Prostate gland (tissue), 2 donors: ENCODE measurements around the gene ZNG1F.
"Not testable (repeated sequence)": the region's sequence is repeated elsewhere in the genome, so short reads cannot be mapped to it uniquely, and the experiment has no call there.

Experiments
- POLR2A ChIP-seq: fragments of 450-650 bp; IDR thresholded peaks from one replicate; pipeline ENCODE4 v1.6.1; 2016; ENCODE audit warnings: antibody characterized with exemption, mild to moderate bottlenecking
- TF ChIP-seq, protein P1 (sequence below), 4 experiments: fragments of 200-600 bp in 2 of 4; fragments of 450-650 bp in 2 of 4; sonication (generic) in 2 of 4; IDR thresholded peaks; 1 replicate in 3 of 4; 2 replicates in 1 of 4; pipeline ENCODE4 v1.5.1; 2016 to 2019; ENCODE audit warnings: antibody characterized with exemption in 4 of 4, mild to moderate bottlenecking in 2 of 4, moderate library complexity in 2 of 4

- TF ChIP-seq POLR2A, result not testable (repeated sequence)
- TF ChIP-seq, protein P1, sequence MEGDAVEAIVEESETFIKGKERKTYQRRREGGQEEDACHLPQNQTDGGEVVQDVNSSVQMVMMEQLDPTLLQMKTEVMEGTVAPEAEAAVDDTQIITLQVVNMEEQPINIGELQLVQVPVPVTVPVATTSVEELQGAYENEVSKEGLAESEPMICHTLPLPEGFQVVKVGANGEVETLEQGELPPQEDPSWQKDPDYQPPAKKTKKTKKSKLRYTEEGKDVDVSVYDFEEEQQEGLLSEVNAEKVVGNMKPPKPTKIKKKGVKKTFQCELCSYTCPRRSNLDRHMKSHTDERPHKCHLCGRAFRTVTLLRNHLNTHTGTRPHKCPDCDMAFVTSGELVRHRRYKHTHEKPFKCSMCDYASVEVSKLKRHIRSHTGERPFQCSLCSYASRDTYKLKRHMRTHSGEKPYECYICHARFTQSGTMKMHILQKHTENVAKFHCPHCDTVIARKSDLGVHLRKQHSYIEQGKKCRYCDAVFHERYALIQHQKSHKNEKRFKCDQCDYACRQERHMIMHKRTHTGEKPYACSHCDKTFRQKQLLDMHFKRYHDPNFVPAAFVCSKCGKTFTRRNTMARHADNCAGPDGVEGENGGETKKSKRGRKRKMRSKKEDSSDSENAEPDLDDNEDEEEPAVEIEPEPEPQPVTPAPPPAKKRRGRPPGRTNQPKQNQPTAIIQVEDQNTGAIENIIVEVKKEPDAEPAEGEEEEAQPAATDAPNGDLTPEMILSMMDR (IDR thresholded peaks at IDR 0.05), result not testable (repeated sequence)
Measured at GRCh38 chr9:41082358-41082757, 106.8 kb downstream of the ZNG1F start.
